ELF-1 (cell line): ENCODE results near the gene KRTAP9-9.
"Not testable (repeated sequence)": the region's sequence is repeated elsewhere in the genome, so short reads cannot be mapped to it uniquely, and the experiment has no call there.

ENCODE experiments used
- DNase-seq: peaks from one replicate; pipeline ENCODE4 v3.0.0-alpha.2; 2016; ENCODE audit warnings: low read depth, low spot score

Gene KRTAP9-9

GRCh38 chr17:41255381-41256290, at the start of gene KRTAP9-9:
KRTAP9-9 (plus strand) TSS chr17:41255384.
- not testable (repeated sequence) for DNase-seq

- no peak for DNase-seq
Measured at GRCh38 chr17:41211845-41212466, 43.2 kb upstream of the KRTAP9-9 start.

- DNase-seq: no peak
Measured at GRCh38 chr17:41212524-41213169, 42.5 kb upstream of the KRTAP9-9 start.

- no peak for DNase-seq
Measured at GRCh38 chr17:41215681-41216080, 39.5 kb upstream of the KRTAP9-9 start.

- DNase-seq: no peak
Measured at GRCh38 chr17:41223821-41224220, 31.4 kb upstream of the KRTAP9-9 start.

GRCh38 chr17:41226051-41226450, 29.1 kb upstream of the KRTAP9-9 start:
- no peak for DNase-seq

GRCh38 chr17:41226598-41227095, 28.5 kb upstream of the KRTAP9-9 start, which contains the start of gene KRTAP9-2:
KRTAP9-2 (plus strand) TSS chr17:41226648; CDS start chr17:41226655, 7 bp downstream.
- not testable (repeated sequence) for DNase-seq

- no peak for DNase-seq
Measured at GRCh38 chr17:41230094-41230493, 25.1 kb upstream of the KRTAP9-9 start.

GRCh38 chr17:41231731-41232130, 23.5 kb upstream of the KRTAP9-9 start:
- DNase-seq: no peak

GRCh38 chr17:41232399-41233105, 22.6 kb upstream of the KRTAP9-9 start, which contains the start of gene KRTAP9-3:
KRTAP9-3 (plus strand) TSS chr17:41232449; CDS start chr17:41232502, 53 bp downstream.
- not testable (repeated sequence) for DNase-seq

GRCh38 chr17:41237116-41237515, 18.1 kb upstream of the KRTAP9-9 start:
- DNase-seq: not testable (repeated sequence)

GRCh38 chr17:41237949-41238437, 17.2 kb upstream of the KRTAP9-9 start, which contains the start of gene KRTAP9-8:
KRTAP9-8 (plus strand) TSS chr17:41237999; CDS start chr17:41238052, 53 bp downstream.
- not testable (repeated sequence) for DNase-seq

GRCh38 chr17:41246995-41247787, 8.0 kb upstream of the KRTAP9-9 start:
- not testable (repeated sequence) for DNase-seq

- DNase-seq: not testable (repeated sequence)
Measured at GRCh38 chr17:41249637-41250240, 5.4 kb upstream of the KRTAP9-9 start, which contains the start of gene KRTAP9-4. KRTAP9-4 (plus strand) TSS chr17:41249687; CDS start chr17:41249721, 34 bp downstream.

- DNase-seq: no peak
Measured at GRCh38 chr17:41251261-41251660, 3.9 kb upstream of the KRTAP9-9 start.

- no peak for DNase-seq
Measured at GRCh38 chr17:41254861-41255260, 323 bp upstream of the KRTAP9-9 start.

- DNase-seq: no peak
Measured at GRCh38 chr17:41256291-41256685, 1.1 kb downstream of the KRTAP9-9 start.

- no peak for DNase-seq
Measured at GRCh38 chr17:41258406-41258805, 3.2 kb downstream of the KRTAP9-9 start.

- no peak for DNase-seq
Measured at GRCh38 chr17:41263212-41263611, 8.0 kb downstream of the KRTAP9-9 start.
